GM19240 (cell line): ENCODE measurements around the gene INHA.

ENCODE experiments used
- DNase-seq: peaks from one replicate; pipeline ENCODE4 v3.0.0; 2011; ENCODE audit warnings: low spot score; ENCODE audit not compliant: insufficient read length

INHA gene

GRCh38 chr2:219572237-219573001, at the start of gene INHA:
INHA (plus strand) TSS chr2:219572310; CDS start chr2:219572375, 65 bp downstream.
- DNase-seq = no peak

GRCh38 chr2:219523031-219523671, 49.0 kb upstream of the INHA start:
- no peak for DNase-seq

GRCh38 chr2:219524817-219525216, 47.3 kb upstream of the INHA start:
- no peak for DNase-seq

GRCh38 chr2:219525533-219526232, 46.4 kb upstream of the INHA start:
- no peak for DNase-seq

- no peak for DNase-seq
These were observed 45.6 kb upstream of the INHA start for GRCh38 chr2:219526320-219527075.

GRCh38 chr2:219527076-219527394, 45.1 kb upstream of the INHA start:
- no peak for DNase-seq

- DNase-seq = no peak
These were observed 44.6 kb upstream of the INHA start for GRCh38 chr2:219527472-219527871.

- peak; percentile 98 for DNase-seq
These were observed 41.8 kb upstream of the INHA start for GRCh38 chr2:219530048-219530963.

GRCh38 chr2:219531639-219532377, 40.3 kb upstream of the INHA start:
- DNase-seq = no peak

GRCh38 chr2:219532378-219532649, 39.8 kb upstream of the INHA start:
- no peak for DNase-seq

- no peak for DNase-seq
These were observed 38.0 kb upstream of the INHA start for GRCh38 chr2:219533930-219534661.

GRCh38 chr2:219536425-219536824, 35.7 kb upstream of the INHA start:
- no peak for DNase-seq

- no peak for DNase-seq
These were observed 35.1 kb upstream of the INHA start for GRCh38 chr2:219536967-219537366.

- DNase-seq = no peak
These were observed 34.2 kb upstream of the INHA start for GRCh38 chr2:219537657-219538488.

GRCh38 chr2:219538504-219538951, 33.6 kb upstream of the INHA start:
- DNase-seq = no peak

GRCh38 chr2:219538956-219539788, 32.9 kb upstream of the INHA start:
- DNase-seq = no peak

GRCh38 chr2:219539926-219540678, 32.0 kb upstream of the INHA start:
- DNase-seq = no peak
